GM12872 (cell line): Measurements from ENCODE around the gene CADM2.

ENCODE experiments used
- TF ChIP-seq, protein P1 (sequence below): IDR thresholded peaks from 3 replicates; pipeline ENCODE4 v1.5.1; 2011; ENCODE audit warnings: low read depth, mild to moderate bottlenecking, low read length, moderate library complexity; ENCODE audit not compliant: insufficient read depth

Gene CADM2

DNA sequence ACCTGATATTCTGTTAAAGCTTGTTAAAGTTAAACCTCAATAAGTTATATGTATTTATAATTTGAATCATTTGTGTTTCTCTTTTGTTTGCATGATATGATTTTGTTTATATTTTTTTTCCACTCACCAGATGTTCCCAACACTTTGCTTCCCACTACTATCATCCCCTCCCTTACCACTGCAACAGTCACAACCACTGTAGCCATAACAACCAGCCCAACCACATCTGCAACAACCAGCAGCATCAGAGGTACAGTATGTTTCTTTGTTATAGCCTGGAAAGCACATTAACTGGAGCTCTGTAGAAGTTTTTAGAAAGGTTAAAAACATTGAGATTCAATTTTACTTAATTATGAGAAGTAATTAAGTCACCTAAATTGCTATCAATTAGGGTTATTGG is 1020.2 kb downstream of the CADM2 start:
- TF ChIP-seq, protein P1, sequence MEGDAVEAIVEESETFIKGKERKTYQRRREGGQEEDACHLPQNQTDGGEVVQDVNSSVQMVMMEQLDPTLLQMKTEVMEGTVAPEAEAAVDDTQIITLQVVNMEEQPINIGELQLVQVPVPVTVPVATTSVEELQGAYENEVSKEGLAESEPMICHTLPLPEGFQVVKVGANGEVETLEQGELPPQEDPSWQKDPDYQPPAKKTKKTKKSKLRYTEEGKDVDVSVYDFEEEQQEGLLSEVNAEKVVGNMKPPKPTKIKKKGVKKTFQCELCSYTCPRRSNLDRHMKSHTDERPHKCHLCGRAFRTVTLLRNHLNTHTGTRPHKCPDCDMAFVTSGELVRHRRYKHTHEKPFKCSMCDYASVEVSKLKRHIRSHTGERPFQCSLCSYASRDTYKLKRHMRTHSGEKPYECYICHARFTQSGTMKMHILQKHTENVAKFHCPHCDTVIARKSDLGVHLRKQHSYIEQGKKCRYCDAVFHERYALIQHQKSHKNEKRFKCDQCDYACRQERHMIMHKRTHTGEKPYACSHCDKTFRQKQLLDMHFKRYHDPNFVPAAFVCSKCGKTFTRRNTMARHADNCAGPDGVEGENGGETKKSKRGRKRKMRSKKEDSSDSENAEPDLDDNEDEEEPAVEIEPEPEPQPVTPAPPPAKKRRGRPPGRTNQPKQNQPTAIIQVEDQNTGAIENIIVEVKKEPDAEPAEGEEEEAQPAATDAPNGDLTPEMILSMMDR, result no peak

GRCh38 chr3:86029590-86029989 is 1070.8 kb downstream of the CADM2 start:
- TF ChIP-seq, protein P1, result no peak

- TF ChIP-seq, protein P1, result no peak
Observed at GRCh38 chr3:86037916-86038315, 1079.1 kb downstream of the CADM2 start.

DNA sequence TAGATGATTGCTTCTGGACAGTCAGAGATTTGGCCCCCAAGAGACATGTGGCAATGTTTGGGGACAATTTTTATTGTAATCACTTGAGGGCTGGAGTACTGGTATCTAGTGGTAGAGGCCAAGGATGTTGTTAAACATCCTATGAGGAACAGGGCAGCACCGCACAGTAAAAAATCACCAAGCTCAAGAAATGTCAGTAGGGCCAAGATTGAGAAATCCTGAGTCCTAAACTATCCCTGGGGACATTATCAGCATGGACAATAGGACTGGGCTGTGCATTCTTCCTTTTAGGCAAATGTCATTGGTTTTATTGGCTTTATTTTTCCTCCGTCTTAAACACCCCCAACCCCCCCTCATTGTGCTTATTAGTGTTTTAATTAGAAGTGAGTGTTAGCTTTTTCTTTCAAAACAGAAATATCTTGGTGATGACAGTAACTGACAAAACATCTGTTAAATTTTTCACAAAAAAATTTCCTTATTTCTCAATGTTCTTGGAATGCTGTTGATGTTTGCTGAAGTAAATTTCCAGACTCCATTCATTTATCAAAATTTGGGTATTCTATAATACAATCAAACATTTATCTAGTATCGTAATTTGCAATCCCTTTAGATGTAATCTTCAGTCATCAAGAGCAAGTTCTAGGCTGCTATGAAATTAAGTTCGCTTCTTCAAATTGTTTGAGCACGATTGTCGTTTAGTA is 1087.8 kb downstream of the CADM2 start:
- TF ChIP-seq, protein P1, result no peak

DNA sequence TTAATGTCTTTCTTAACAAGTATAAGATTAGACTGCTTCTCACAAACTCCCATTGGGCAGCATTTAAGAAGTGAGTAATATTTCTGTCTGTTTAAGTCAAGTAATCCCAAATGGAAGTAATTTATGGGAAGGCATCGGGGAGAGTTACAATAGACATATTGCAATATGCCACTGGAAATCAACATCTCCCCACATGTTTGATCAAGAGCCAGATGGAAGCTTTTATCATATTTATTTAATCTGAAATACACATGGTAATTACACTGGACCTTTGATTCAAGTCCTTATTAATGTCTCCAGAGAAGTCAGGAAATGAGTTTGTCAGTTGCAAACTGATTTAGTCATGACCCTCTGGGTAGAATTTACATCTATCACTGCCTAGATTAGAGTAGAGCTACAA is 1088.4 kb downstream of the CADM2 start:
- TF ChIP-seq, protein P1, result no peak

GRCh38 chr3:86051058-86051457 is 1092.3 kb downstream of the CADM2 start:
- TF ChIP-seq, protein P1, result no peak

DNA sequence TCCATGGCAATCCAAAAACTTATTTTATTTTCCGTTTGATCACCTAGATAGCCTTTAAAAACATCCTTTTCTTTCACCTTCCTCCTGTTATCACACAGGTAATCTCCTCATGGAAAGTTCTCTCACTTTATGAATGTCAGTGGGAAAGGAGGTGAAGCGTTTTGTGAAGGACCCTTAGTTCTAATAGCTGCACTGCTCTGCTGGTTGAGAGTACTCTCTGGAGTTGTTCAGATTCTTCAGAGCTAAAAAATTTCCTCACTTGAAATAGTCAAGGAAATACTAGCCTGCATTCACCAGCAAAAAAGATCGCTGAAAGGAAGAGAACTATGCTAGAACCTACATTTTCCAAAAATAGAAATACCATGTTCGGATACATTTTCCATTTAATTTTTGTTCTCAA is 1097.2 kb downstream of the CADM2 start:
- TF ChIP-seq, protein P1, result no peak

DNA sequence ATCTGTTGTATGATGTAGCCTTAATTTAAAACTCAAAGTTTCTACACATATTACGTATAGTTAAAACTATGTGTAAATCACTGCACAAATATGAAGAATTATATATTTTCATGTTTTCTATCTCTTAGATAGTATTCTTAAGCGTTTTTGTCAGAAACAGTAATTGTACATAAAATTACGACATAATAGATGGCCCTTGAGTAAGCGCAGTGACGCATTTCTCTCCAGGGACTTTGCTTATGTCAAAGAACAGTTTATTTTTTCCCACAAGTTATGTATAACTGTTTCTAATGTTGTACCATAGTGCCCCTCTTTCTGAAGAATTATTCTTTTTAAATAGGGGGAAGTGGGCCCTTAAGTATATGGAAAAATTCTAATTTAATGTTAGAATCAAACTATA is 1098.2 kb downstream of the CADM2 start:
- TF ChIP-seq, protein P1, result no peak
